HG02973 (cell line): ENCODE results near the gene FOCAD.
"Not testable (repeated sequence)": the region's sequence is repeated elsewhere in the genome, so short reads cannot be mapped to it uniquely, and the experiment has no call there.

Experiments
- ATAC-seq: cut with Tn5 transposase; IDR thresholded peaks from one replicate; pipeline ENCODE4 v1.9.1; 2021; ENCODE audit warnings: moderate library complexity; ENCODE audit not compliant: unreplicated experiment

Gene FOCAD

GRCh38 chr9:20684035-20684874 lies at the start of gene FOCAD:
Gene FOCAD, plus strand, starts transcription at chr9:20684259. Its CDS starts 31,095 bp downstream, at chr9:20715354.
- ATAC-seq = peak; percentile 98

- ATAC-seq = no peak
Measured at GRCh38 chr9:20634895-20635294, 49.2 kb upstream of the FOCAD start.

- no peak for ATAC-seq
Measured at GRCh38 chr9:20636888-20637440, 47.1 kb upstream of the FOCAD start.

- ATAC-seq = peak; percentile 88
Measured at GRCh38 chr9:20640331-20641187, 43.5 kb upstream of the FOCAD start.

GRCh38 chr9:20642045-20642444 lies 42.0 kb upstream of the FOCAD start:
- no peak for ATAC-seq

- ATAC-seq = no peak
Measured at GRCh38 chr9:20643660-20644059, 40.4 kb upstream of the FOCAD start.

- ATAC-seq = no peak
Measured at GRCh38 chr9:20646656-20647055, 37.4 kb upstream of the FOCAD start.

GRCh38 chr9:20649381-20649780 lies 34.7 kb upstream of the FOCAD start:
- no peak for ATAC-seq

- no peak for ATAC-seq
Measured at GRCh38 chr9:20650313-20650712, 33.7 kb upstream of the FOCAD start.

GRCh38 chr9:20650750-20651299 lies 33.2 kb upstream of the FOCAD start:
- no peak for ATAC-seq

GRCh38 chr9:20651939-20652338 lies 32.1 kb upstream of the FOCAD start:
- ATAC-seq = no peak

GRCh38 chr9:20658246-20658667 lies 25.8 kb upstream of the FOCAD start:
- not testable (repeated sequence) for ATAC-seq

- ATAC-seq = no peak
Measured at GRCh38 chr9:20658677-20659473, 25.2 kb upstream of the FOCAD start.

GRCh38 chr9:20659474-20659967 lies 24.5 kb upstream of the FOCAD start:
- ATAC-seq = no peak

- no peak for ATAC-seq
Measured at GRCh38 chr9:20662156-20662555, 21.9 kb upstream of the FOCAD start.

- no peak for ATAC-seq
Measured at GRCh38 chr9:20663133-20663532, 20.9 kb upstream of the FOCAD start.

- ATAC-seq = no peak
Measured at GRCh38 chr9:20664501-20664900, 19.6 kb upstream of the FOCAD start.

GRCh38 chr9:20670395-20670794 lies 13.7 kb upstream of the FOCAD start:
- ATAC-seq = no peak

- no peak for ATAC-seq
Measured at GRCh38 chr9:20671635-20672034, 12.4 kb upstream of the FOCAD start.

GRCh38 chr9:20673537-20673936 lies 10.5 kb upstream of the FOCAD start:
- not testable (repeated sequence) for ATAC-seq
